ENCODE measurements around the gene TMBIM1.

The TMBIM1 gene

DNA sequence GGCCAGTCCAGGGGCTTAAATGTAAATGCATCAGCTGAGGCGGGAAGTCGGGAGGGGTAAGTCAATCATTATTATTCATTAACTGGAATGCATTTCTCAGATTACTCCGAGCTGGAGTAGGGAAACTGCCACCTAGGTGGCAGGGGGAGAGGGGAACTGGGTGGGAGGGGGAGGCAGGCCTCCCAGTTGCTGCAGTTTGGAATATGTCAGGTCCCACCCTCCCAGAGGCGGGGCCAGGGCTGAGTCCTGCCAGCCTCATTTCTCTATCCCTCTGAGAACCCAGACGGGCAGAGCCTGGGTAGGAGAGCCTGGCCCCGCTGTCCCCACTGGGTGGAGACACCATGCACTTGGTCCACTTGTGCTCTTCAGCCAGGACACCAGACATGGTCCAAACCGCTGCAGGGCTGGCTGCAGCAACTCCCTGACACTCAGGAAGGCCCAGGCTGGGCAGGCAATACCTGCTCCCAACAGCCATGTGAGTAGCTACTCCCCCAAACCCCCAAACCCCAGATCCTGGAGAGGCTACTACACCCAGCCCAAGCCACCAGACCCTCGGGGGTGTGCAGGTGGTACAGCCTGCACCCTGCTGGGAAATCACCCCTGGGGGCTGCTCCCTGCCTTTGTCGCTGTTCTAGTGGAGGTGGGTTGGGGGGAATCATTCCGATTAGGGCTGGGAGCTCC is 31.4 kb downstream of the TMBIM1 start, which contains the start of gene GPBAR1:
TSS of gene GPBAR1 (plus strand) at position 274 of the 681 bp plus-strand sequence. CDS start 1,710 bp downstream, outside the sequence.
- in situ Hi-C loops (cut with MboI; ENCODE audit: low sequenced_read_pairs), result loop anchor here (10.0 kb wide), 1 partner anchor 76 kb away; no protein-coding TSS in a partner anchor

DNA sequence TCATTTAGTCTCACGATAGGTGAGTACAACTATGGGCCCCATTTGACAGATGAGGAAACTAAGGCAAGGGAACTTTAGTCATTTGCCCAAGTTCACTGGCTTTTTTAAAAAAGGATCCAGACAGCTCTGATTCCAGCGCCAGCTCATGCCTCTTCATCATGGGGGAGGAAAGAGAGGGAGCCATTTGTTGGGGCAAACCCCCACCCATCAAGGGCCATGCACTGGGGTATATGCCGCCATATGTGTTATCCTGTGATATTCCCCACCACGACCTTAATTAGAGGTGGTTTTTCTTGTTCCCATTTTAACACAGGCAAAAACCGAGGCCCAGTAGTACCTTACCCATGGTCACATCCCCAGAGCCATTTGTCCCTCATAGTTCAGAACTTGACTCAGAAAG is 32.1 kb downstream of the TMBIM1 start:
- in situ Hi-C loops (cut with MboI; ENCODE audit: low sequenced_read_pairs), result loop anchor here (10.0 kb wide), 1 partner anchor 75 kb away; no protein-coding TSS in a partner anchor

DNA sequence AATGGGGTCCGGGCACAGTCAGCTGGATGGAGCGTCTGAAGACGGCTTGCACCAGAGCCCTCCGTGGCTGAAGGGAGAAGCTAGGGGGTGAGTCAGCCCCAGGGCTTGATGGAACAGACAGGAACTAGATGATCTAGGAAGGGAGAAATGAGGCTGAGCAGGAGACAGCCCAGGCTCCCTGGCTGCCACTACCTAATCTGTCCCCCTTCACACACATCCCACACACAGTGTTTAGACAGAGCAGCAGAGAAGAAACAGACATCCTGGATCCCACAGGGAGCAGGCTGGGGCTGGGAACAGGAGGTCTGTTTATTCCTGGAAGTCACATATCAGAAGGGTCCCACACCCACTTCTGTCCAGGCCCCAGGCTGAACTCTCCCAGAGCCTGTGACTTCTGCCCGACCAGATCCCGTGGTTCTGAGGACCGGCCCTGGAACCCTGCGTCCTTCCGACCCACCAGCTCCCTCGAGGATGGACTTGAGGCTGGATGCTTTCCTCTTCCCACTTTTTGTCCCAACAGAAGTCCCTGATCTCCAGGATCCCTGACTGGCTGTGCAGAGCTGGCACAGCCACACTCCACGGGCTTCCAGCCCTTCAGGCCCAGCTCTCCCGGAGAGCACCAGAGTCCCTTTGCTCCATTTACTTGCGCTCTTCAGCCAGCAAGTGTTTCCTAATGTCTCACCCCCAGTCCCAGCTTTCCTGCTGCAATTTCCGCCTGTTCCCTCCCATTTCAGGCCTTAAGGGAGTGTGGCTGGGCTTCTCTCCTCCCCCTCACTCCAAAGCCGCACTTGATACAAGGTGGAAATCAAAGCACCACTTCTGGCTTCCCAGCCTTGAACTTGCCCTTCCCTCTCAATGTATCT is 33.0 kb downstream of the TMBIM1 start:
- in situ Hi-C loops (cut with MboI; ENCODE audit: low sequenced_read_pairs), result no loop called here

DNA sequence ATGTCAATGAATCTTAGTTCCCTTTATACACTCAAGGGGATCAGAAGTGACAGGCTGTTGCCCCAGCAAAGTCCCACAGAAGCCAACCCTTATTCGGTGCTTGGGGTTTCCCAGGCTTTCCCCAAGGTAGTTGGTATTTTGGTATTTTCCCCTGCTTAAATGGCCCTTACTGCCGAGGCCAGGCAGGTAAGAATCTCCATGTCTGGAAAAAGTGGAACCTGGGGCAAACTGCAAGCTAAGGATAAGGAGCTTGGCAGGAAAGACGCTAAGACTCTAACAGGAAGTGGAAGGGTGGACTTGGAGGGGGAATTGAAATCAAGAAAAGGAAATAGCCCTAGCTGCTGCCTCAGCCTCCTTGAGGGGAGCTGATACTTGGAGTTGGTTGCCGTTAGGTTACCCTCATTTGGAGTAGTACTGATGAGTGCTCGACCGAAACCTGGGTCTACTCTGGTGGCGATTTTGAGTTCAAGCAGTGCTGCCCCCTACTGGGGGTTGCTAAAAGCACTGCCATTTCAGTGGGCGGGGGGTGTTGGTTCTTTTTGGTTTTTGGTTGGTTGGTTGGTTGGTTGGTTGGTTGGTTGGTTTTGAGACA is 34.8 kb downstream of the TMBIM1 start:
- in situ Hi-C loops (cut with MboI; ENCODE audit: low sequenced_read_pairs), result no loop called here

DNA sequence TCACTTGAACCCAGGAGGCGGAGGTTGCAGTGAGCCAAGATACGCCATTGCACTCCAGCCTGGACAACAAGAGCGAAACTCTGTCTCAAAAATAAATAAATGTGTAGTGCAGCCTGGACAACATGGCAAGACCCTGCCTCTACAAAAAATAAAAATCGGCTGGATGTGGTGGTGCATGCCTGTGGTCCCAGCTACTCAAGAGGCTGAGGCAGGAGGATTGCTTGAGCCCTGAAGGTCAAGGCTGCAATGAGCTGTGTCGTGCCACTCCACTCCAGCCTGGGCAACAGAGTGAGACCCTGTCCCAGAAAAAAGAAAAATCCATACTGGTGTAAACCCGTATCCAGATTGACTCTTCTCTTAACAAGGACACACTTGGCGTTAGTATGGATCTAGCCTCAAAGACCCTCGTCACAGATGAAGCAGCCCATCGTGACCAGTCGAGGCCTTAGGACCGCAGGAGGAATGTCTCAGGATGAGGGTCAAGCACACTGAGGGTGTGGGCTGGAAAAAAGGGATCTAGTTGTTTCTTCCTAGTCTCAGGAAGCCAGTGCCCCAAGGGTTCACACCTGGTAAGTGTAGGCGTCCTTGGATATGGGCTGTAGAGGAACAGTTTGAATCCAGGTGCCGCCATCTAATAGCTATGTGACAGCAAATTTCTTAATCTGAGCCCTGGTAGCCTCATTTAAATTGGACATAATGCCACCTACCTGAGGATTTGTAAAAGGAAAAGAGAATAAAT is 35.5 kb downstream of the TMBIM1 start:
- in situ Hi-C loops (cut with MboI; ENCODE audit: low sequenced_read_pairs), result no loop called here

DNA sequence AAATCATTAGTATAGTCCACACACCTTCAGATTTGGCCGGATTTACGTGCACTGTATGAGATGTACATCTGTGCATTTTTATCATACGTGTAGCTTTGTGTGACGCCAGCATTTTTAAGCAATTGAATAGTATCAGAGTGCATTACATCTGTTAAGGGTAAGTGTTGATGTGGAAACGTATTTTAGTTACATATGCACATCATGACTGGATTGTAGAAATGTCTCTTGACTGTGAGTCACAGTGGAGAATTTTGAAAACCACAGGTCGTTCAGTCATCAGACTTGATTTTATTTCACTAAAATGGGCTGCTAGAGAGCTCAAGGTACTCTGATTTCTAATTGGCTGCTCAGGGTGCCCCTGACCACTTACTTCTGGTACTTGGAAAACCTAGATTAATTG is 36.9 kb downstream of the TMBIM1 start:
- in situ Hi-C loops (cut with MboI; ENCODE audit: low sequenced_read_pairs), result no loop called here

DNA sequence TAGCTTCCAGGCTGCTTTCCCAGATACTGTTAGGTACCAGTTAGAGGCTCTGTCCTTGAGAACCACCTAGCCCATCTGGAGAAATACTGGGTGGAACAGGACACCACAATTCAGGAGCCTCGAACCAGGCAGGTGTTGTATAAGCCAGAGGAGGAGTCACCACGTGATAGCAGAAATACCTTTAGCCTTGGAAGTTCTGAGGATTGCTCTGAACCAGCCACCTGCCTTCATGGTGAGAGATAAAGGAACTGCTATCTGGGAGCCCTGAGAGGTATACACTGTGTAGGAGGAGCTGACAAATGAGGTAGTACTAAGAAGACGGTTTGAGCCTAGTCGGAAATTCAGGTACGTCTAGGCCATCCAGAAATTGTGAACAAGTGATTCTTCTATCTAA is 39.1 kb downstream of the TMBIM1 start:
- in situ Hi-C loops (cut with MboI; ENCODE audit: low sequenced_read_pairs), result no loop called here

DNA sequence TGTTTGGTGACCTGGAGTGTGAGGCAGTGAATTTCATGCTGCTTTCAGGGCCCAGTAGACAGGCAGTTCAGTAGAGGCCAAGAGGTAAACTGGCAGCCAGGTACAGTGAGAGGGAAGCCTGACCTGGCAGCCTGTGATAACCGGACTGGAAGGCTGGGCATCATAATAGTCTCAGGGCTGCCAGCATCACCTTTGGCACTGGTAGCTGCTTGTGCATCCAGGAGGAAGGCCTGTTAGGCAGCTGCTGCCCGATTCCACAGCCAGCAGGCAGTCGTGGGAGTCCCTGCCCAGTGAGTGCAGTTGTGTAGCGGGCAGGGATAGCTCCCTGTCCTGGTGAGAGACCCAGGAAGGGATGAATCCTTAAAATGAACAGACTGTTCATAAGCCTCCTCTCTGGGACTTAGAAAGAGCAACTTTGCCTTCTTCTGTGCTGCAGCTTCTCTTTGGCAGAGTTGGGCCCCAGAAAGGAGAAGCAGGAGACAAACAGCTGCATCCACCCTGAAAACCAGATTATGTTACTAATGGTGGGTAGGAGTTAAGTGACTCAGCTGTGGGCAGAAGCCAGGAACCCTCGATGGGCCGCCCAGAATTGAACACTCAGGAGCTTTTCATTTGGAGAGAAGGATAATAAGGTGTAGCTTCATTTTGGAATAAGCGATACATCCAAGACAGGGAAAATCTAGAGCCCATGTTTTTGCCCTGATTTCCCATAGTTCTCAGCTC is 39.6 kb downstream of the TMBIM1 start:
- in situ Hi-C loops (cut with MboI; ENCODE audit: low sequenced_read_pairs), result no loop called here

DNA sequence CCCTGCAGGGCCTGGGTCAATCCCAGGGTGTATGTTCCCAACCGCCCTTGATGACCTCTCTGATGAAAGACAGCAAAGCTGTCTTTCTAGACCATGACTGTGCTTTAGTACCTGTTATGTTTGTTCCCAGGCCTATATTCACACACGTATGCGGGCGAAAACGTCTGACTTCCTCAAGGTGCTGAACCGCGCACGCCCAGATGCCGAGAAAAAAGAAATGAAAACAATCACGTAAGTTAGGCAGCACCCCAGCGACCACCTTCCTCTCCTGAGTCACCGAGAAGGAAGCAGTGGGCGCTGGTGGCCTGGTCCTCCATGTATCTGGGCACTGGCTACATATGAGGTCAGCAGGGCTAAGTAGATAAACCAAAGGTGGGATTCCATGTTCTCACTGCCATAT is 42.6 kb downstream of the TMBIM1 start:
- in situ Hi-C loops (cut with MboI; ENCODE audit: low sequenced_read_pairs), result no loop called here

DNA sequence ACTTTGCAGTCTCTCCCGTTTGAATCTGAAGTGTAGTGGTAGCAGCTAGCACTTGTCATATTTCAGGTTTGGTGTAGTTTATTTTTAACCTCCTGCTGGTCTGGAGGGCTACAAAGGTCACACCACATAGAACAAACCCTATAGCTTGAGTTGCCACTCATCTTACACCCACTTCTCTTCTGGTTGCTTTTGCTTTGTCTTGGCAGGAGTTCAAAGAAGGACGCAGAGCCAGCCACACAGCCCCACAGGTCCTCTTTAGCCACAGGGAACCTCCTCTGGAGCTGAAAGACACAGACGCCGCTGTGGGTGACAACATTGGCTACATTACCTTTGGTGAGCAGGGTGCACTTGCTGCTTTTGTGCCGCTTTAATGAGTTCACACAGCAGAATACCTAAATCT is 47.1 kb downstream of the TMBIM1 start:
- in situ Hi-C loops (cut with MboI; ENCODE audit: low sequenced_read_pairs), result no loop called here

DNA sequence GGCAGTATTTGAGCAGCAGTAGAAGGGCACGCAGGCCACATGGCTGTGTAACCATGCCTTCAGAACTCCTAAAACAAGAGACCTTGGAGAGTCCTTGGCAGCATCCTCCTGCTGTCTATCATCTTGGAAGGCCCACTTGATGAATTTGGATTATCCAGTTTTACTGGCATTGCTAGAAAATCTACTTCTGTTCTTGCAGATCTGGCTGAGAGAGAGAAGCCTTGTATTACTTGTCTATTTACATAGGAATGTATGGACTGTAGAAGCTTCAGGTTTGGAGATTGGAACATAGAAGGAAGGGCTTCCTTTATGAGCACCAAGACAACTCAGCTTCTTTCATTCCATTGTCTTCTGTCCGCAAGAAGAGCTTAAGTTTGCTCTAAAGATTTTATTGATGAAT is 47.6 kb downstream of the TMBIM1 start:
- in situ Hi-C loops (cut with MboI; ENCODE audit: low sequenced_read_pairs), result no loop called here

DNA sequence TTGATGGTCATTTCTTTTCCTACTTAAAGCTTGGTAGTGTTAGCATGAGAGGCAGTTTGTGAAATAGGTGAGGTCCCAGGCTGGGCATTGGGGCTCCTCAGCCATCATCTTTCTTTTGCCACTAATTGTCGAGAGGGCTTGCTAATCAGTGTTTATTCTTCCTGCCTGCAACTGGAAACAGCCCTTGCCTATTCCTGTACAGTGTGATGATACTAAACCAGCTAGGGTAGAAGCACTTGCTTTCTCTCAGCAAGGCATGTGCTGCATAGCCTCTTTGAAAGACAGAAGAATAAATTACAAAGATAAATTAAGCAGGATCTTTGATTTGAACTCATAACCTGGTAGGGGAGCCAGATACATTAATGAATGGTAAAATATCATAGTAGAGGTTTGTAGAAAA is 48.1 kb downstream of the TMBIM1 start:
- in situ Hi-C loops (cut with MboI; ENCODE audit: low sequenced_read_pairs), result no loop called here

DNA sequence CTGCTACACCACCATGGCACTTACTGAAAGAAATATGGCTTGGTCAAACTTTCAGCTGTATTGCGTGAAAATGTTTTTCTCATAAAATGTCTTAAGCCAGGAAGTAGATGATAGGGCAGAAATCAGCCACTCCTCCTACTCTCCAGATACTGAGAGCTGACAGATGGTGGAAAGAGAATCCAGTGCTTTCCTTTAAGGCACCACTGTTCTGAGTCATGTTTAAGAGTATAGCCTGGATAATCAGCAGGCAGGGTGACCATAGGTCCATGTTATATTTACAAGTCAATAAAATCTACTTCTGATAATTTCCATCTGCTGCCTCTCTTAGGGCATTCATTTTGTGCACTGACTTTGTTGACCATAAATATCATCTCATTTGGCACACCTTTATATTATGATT is 53.4 kb downstream of the TMBIM1 start:
- in situ Hi-C loops (cut with MboI; ENCODE audit: low sequenced_read_pairs), result no loop called here

DNA sequence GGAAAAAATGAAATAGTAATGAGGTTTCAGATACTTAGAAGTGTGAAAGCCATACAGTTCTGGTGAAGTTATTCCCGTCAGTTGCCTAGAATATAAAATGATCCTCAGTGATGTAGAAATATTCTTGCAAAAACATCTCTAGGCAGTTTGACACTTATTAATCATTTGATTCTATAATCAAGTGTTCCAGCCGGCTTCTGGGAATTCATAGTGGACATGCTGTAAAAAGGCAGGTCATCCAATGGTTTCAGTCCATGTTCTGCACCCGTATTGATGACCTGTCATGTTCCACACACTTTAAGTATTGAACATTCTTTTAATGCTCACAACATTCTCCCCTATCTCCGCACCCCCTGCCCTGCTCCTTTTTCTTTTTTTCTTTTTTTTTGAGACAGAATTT is 55.5 kb downstream of the TMBIM1 start:
- in situ Hi-C loops (cut with MboI; ENCODE audit: low sequenced_read_pairs), result no loop called here

DNA sequence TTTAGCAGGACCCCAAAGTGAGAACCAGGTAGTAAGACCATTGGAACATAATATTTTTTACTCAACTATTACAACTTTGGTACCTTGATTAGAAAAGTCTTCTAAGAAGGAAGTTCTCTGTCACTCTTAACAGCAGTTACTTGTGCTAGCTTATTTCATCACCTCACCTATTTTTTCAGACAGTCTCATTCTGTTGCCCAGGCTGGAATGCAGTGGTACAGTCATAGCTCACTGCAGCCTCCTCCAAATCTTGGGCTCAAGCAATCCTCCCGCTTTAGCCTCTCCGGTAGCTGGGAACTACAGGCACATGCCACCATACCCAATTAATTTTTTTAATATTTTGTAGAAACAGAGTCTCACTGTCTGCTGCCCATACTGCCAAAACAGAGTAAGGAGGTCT is 57.3 kb downstream of the TMBIM1 start:
- in situ Hi-C loops (cut with MboI; ENCODE audit: low sequenced_read_pairs), result no loop called here

DNA sequence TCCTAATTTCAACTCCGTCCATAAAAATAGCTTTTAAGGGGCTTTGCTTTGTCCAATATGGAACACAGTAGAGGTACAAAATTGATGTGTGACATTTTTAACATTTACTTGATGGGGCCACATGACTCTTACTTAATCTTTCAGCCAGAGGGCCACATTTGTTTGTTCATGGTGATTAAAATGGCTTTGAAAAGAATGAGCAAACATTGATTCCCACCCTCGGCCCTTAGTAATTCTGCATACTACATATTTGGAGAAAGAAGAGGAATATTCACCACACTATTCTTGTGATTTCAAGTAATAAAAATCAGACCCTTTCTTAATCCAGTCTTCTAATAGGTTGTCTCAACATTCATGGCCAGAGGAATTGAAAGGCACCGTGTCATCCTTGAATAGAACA is 57.8 kb downstream of the TMBIM1 start:
- in situ Hi-C loops (cut with MboI; ENCODE audit: low sequenced_read_pairs), result no loop called here

DNA sequence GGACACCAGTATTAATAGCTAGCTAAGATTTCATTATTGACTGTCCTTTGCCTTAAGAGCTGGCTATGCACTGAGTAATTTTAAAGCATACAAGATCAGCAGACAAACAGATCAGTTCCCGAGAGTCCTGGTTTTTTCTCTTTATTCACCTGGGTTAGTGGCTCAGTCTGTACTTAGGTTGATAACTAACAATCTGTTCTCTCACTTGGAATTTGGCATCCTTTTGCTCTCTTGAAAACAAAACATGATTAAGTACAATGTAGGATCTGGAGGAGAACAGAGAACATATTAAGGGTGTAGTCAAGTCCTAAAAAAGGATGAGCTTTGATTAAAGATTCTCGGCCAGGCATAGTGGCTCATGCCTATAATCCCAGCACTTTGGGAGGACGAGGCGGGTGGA is 58.8 kb downstream of the TMBIM1 start:
- in situ Hi-C loops (cut with MboI; ENCODE audit: low sequenced_read_pairs), result no loop called here

DNA sequence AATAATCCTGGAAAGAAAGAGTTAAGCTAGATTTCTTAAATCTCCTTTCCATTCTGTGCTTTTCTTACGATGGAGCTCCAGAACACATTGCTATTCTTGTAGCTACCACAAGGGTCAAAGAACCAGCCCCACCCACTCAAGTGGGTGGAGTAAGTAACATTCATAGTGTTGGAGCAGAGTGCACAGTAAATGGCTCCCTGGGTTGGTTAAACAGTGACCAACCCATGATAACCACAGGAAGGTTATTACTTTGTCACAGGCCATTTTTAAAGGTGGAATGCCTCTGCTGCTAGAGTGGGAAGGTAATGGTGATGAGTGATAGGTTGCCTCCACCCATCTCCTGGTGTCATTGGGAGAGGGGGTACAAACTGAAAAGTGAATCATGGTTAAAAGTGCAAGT is 61.4 kb downstream of the TMBIM1 start:
- in situ Hi-C loops (cut with MboI; ENCODE audit: low sequenced_read_pairs), result no loop called here

DNA sequence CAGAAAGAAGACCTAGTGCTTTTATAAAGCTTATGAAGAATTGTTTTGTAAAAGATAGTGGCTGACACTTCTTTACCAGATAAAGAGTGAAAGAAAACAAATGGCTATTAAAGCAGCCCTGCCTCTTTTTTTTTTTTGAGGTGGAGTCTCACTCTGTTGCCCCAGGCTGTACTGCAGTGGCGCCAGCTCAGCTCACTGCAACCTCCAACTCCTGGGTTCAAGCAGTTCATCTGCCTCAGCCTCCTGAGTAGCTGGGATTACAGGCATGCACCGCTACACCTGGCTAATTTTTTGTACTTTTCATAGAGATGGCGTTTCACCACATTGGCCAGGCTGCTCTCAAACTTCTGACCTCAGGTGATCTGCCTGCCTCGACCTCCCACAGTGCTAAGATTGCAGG is 62.5 kb downstream of the TMBIM1 start:
- in situ Hi-C loops (cut with MboI; ENCODE audit: low sequenced_read_pairs), result no loop called here

DNA sequence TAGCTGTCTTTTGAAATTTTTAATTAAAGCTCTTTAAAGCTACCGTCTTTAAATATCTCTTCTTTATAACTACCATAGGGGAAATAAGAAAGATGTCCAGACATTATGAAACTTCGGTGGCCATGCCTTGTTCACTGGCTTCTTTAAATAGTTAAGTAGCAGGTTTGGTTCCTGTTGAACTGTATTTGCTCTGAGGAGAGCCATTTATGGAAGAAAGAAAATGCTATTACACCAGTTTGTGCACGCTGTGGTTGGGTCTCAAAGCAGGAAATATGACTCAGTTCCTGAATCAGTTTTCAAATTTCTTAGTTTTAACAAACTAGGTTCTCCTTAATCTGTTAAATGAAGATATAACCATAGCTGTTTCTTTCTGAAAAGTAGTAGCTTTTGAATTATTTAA is 63.1 kb downstream of the TMBIM1 start:
- in situ Hi-C loops (cut with MboI; ENCODE audit: low sequenced_read_pairs), result no loop called here

All from HL-60/S4 treated with retinoic acid at 250 ng/mL for 4 days and 3 days (cell line).